Fibroblast of the aortic adventitia (primary cell): Measurements from ENCODE around the gene TMEM171. TPM values are rescaled to one million over a fixed set of nuclear protein-coding genes. Genes with fewer than 3 reads are reported as not detected.
A peak's percentile ranks its signal among the peaks of the same experiment; 100 is the strongest.

Experiments
- DNase-seq: peaks from one replicate; pipeline ENCODE4 v3.0.0-alpha.2; 2010; ENCODE audit warnings: low read depth
- H3K4me3 ChIP-seq: 2 replicates; pipeline ENCODE4 v1.5.1; 2011; ENCODE audit warnings: low read depth, mild to moderate bottlenecking, control low read depth, low read length, moderate library complexity
- total RNA-seq: library from RNA; depleted of rRNA; stranded (reverse); fragments of >200 nt; gene quantifications from 2 replicates; pipeline ENCODE4 v1.2.3, GENCODE V29; 2012; ENCODE audit warnings: low replicate concordance
- TF ChIP-seq, protein P1 (sequence below): IDR thresholded peaks from 2 replicates; pipeline ENCODE4 v1.5.1; 2011; ENCODE audit warnings: mild to moderate bottlenecking, low read length, control low read depth, inconsistent platforms; ENCODE audit not compliant: insufficient read depth

Gene TMEM171
- total RNA-seq, 1 donor, result 13.1 TPM

DNA sequence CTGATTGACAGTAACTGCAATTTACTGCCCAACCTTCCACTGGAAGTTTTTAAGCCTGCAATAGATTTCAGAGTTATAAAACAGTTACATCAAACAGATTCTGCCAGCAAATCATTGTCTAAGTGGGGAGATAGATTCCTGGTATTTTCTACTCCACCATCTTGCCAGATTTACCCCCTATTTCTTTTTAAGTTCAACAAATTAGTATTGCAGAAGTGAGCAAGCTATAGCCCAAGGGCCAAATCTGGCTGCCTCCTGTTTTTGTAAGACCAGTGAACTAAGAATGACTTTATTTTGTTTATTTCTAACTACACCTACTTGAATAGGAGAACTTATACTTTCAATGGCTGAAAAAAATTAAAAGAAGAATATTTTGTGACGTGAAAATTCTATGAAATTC lies 8.8 kb upstream of the TMEM171 start:
- H3K4me3 ChIP-seq, result no peak overlapping the region
- DNase-seq, result no peak
- TF ChIP-seq, protein P1, sequence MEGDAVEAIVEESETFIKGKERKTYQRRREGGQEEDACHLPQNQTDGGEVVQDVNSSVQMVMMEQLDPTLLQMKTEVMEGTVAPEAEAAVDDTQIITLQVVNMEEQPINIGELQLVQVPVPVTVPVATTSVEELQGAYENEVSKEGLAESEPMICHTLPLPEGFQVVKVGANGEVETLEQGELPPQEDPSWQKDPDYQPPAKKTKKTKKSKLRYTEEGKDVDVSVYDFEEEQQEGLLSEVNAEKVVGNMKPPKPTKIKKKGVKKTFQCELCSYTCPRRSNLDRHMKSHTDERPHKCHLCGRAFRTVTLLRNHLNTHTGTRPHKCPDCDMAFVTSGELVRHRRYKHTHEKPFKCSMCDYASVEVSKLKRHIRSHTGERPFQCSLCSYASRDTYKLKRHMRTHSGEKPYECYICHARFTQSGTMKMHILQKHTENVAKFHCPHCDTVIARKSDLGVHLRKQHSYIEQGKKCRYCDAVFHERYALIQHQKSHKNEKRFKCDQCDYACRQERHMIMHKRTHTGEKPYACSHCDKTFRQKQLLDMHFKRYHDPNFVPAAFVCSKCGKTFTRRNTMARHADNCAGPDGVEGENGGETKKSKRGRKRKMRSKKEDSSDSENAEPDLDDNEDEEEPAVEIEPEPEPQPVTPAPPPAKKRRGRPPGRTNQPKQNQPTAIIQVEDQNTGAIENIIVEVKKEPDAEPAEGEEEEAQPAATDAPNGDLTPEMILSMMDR, result no peak

DNA sequence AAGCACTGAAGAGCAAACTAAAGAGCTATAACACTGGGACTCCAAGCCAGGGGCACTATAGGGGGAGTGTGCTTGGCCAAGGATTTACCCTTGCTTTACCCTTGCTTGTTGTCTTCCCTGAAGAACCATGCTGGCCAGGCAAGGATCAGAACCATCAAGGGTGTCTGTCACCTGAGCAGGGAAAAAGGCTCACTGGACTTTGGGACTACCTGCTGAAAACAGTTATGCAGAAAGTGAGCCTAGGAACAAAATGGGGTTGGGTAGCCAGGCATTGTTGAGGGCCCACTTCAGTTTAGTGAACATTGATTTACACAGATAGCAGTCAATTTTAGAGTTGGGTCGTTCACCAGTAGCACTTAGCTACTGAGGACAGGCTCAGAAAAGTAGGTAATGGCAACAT lies 8.0 kb upstream of the TMEM171 start:
- TF ChIP-seq, protein P1, result no peak
- DNase-seq, result no peak
- no peak overlapping the region for H3K4me3 ChIP-seq

DNA sequence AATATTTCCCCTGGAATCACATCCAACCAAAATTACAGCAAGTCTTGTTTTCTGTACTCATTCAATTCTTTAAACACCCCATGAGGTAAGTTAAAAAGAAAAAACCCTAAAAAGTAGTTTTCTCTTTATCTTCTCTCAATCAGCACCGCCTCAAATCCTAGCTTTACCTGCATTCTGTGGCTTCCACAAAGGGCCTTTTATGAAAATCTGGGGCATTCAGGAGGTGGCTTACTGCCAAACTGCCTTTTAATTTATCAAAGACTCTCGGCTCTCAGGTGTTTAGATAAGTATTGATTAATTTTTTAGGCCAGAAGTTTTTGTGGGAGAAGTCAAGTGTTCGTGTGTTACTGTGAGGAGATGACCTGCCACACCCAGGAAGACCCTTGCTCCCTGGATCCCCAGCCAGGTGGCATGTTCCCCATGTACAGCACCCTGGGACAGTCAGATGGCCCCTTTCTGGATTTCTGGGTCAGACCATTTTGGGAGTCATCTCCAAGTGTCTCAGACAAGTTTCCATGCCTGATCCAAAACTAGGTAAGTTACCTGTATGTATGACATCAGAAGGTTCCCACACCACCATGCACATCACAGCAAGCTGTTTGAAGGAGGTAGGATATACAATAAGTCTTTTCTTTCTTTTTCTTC lies 6.2 kb upstream of the TMEM171 start:
- no peak for DNase-seq
- no peak overlapping the region for H3K4me3 ChIP-seq
- TF ChIP-seq, protein P1, result no peak

DNA sequence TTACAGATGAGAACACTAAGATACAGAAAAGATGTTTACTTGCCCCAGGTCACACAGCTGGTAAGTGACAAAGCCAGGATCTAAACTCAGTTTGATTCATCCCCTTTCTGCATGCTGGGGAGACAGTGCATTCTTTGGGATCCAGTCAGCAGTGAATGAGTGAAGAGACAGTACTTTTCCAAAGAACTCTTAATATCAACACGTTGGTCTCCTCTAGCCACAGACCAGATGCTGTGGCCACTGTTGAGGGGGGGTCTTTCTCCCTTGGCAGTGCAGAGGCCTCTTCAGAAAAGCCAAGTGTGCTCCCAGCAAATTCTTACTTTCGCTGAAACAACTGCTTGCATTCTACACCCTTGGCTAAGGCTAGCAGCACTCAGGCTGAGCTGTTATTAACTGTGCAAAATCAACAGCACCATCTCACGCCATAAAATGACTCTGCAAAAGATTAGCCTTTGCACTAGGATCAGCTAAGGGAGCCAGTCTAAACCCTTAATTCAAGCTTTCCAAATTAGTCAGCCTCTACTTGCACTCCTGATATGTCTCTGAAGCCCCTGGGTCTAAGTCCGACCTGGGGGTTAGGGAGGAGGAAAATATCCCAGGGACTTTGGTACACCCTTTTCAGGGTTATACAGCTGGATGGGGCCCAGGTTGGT lies 4.8 kb upstream of the TMEM171 start:
- TF ChIP-seq, protein P1, result no peak
- H3K4me3 ChIP-seq, result no peak overlapping the region
- DNase-seq, result peak; percentile 81

DNA sequence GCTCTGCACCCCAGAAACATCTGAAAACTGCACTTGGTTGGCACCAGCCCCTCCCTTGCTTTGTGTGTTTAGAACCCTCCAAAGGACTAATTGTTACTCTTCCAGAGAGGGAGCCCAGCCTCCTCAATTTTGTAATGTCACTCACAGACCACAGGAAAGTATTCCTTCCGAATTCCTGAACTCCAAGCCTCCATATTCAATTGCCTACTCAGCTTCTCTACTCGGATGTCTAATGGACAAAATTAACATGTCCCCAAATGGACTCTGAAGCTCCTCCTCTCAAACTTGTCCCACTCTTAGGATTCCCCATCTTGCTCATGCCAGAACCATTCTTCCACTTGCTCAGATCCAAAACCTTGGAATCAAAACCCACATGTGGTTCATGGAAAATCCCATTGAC lies 3.9 kb upstream of the TMEM171 start:
- no peak overlapping the region for H3K4me3 ChIP-seq
- TF ChIP-seq, protein P1, result no peak
- no peak for DNase-seq

DNA sequence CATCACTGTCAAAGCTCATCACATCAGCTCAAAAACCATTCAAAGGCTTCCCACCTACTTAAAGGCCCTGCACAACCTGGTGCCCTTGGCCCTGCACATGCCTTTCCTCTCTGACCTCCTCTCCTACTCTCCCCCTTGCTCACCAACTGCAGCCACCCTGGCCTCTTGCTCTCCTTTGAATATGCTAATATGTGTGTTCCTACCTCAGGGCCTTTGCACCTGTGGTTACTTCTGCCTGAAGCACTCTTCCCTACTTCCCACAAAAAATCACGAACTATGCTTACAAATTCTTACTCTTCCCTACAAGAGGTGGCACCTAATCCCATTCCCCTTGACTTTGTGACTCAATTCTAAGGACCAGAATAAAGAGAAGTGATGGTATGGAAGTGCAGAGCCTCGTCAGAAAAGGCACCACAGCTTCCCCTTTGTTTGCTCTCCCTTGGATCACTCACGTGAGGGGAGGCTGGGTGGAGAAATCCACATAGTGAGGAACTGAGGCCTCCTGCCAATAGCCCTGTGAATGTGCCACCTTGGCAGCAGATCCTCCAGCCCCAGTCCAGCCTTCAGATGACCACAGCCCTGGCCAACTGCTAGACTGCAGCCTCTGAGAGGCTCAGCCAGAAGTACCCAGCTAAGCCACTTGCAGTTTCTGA lies 3.2 kb upstream of the TMEM171 start:
- no peak overlapping the region for H3K4me3 ChIP-seq
- TF ChIP-seq, protein P1, result no peak
- DNase-seq, result no peak
